ENCODE measurements around the gene JPH2.

JPH2 gene

GRCh38 chr20:44075191-44075949 lies 111.6 kb downstream of the JPH2 start:
- DNase-seq (ENCODE audit: low read depth) = no peak

- DNase-seq (ENCODE audit: low read depth) = no peak
Observed at GRCh38 chr20:44074252-44075151, 112.5 kb downstream of the JPH2 start.

DNA sequence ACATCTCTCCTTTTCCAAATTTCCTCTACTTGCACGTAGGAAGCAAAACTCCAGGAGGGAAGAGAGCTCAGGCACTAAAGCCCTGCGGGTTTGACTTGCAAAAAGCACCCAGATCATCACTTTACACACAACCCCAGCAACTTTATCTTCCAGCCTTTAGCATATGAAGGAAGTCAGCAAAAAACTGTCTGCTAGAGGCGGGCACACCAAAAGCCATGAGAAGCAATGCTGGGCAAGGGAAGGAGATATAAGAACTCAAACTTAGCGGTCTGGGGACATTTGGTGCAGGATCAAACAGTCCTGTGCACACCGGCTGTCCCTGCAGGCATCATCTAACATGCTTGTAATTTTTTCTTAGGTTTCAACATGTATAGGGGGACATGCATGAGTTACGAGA lies 113.3 kb downstream of the JPH2 start:
- no peak for DNase-seq (ENCODE audit: low read depth)

DNA sequence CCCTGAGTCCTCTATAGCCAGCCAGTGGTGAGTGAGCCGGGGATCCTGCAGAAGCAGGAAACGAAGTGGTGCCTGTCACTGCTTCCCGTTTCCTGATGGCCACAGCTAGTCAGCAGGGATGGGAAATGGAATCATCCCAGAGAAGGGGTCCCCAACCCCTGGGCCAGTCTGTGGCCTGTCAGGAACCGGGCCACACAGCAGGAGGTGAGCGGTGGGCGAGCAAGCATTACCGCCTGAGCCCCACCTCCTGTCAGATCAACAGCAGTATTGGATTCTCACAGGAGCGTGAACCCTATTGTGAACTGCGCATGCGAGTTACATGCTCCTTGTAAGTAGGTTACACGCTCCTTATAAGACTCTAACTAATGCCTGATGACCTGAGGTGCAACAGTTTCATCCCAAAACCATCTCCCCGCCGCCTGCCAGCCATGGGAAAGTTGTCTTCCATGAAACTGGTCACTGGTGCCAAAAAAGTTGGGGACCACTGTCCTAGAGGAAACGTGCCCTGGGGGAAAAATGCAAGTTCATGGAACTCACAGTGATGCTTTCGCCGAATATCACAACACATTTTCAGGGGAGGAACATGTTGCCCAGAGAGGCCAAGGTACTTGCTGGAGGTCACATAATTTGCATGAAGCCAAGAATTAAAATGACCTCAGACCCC lies 113.8 kb downstream of the JPH2 start:
- no peak for DNase-seq (ENCODE audit: low read depth)

- DNase-seq (ENCODE audit: low read depth) = no peak
Observed at GRCh38 chr20:44072384-44072783, 114.6 kb downstream of the JPH2 start.

- DNase-seq (ENCODE audit: low read depth) = no peak
Observed at GRCh38 chr20:44071526-44072111, 115.4 kb downstream of the JPH2 start.

GRCh38 chr20:44071057-44071456 lies 115.9 kb downstream of the JPH2 start:
- DNase-seq (ENCODE audit: low read depth) = no peak

- no peak for DNase-seq (ENCODE audit: low read depth)
Observed at GRCh38 chr20:44070139-44070900, 116.7 kb downstream of the JPH2 start.

DNA sequence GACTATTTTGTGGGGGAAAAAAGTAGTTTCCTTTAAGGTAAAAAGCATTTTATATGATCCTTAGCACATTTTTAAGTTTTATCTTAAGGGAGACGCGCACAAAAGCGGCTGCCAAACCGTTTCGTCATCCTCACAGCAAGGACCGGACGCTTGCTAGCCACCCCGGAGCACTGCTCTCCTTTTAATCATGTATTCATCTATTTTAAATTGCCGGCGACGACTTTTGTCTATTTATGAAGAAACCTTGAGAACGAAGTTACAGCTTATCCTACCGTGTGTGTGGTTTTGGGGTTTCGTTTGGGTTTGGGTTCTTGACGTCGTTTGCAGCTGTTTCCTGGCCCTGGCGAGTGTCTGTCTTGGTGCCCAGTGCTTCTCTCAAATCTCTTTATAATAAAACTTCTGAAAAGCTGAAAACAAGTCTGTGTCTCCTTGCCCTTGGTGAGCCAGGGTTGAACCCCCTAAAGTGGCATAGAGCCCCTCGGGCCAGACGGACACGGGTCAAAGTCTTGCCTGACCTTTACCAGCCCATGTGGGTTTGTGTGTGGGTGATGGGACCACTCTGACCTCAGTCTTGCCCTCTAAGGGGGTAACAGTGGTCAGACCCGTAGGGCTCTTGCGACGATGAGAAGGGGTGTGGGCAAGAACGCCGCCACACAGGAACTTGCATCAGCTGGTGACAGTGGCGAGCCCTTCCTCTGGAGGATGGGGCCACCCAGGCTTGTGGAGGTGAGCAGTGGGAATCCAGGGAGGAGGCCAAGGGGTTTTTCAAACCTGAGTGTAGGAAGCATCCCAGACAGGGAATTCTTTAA lies 117.6 kb downstream of the JPH2 start:
- DNase-seq (ENCODE audit: low read depth) = no peak

DNA sequence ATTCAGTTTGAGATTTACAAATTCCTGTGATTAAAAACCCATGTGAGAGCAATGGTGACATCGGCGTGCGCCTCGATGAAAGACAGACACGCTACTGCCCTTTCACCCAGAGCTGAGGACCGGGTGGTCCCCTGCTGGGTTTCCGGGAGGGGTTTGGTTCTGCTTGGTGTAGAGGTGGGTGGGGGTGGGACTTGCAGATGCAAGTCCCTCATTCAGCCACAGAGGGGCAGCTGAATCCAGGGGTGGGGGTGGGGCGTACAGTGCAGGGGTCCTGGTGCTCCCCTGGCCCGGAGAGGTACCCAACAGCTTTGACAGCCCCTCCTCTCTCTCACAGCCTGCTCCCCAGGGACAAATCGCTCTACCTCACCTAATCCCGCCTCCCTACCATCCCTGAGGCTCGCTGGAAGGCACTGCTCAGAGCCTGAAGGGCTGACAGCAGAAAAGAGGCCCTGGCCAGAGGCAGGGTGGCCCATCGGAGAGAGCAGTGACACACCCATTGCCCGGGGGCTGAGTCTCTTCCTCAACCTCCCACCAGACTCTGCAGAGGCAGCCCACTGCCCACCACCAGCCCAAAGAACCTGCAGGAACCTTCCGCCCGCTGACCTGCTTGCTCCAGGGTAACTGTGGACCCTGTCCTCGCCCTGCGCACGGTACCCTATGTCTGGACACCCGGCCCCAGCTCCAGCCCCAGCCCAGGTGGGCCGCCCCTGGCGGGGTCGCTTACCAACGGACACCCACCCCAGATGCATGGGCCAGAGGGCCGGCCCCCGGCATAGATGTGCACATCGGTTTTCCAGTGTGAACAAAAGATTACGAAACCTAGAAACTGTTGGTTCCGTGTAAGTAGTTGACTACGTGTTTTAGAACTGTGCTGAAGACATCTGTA lies 118.4 kb downstream of the JPH2 start:
- DNase-seq (ENCODE audit: low read depth) = no peak

- DNase-seq (ENCODE audit: low read depth) = no peak
Observed at GRCh38 chr20:44067650-44068081, 119.3 kb downstream of the JPH2 start.

DNA sequence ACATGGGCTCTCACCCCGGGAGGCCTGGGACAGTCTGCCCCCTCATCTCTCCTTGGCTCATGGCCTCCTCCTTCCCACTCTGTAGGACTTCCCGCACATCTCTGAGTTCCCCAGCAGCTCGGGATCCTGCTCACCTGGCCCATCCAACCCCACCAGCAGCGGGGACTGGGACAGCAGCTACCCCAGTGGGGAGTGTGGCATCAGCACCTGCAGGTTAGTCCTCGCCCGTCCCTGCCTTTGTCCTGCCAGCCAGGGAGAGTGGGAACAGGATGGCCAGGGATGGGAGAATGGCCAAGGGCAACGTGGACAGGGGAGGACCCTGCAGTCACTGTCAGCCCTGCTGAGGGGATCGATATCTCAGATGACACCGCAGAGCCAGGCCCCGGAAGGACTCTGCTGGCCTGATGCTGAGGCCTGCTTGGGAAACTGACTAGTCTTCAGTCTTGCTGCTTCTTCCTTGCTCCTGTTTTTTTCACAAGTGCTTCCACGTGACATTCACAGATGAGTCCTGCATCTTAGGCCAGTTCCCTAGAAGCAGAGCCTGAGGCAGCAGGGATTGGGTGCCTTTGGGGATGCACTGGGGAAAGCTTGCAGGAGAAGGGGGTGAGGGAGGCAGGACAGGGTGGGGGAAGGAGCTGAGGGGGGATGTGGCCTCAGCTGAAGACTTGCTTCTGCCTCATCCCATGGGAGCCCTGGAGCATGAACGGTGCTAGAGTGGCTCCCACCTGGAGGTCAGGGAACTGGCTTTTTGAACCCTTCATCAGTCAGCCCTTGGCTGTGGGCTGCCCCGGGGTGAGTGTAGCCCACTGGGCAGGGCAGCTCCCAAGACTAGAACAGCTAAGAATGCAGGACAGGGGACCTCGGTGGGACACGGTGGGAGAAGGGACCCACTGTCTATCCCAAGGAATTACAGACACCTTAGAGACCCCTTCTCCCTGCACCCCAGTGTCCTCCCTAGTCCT lies 120.1 kb downstream of the JPH2 start:
- no peak for DNase-seq (ENCODE audit: low read depth)

- DNase-seq (ENCODE audit: low read depth) = no peak
Observed at GRCh38 chr20:44065401-44066340, 121.3 kb downstream of the JPH2 start.

DNA sequence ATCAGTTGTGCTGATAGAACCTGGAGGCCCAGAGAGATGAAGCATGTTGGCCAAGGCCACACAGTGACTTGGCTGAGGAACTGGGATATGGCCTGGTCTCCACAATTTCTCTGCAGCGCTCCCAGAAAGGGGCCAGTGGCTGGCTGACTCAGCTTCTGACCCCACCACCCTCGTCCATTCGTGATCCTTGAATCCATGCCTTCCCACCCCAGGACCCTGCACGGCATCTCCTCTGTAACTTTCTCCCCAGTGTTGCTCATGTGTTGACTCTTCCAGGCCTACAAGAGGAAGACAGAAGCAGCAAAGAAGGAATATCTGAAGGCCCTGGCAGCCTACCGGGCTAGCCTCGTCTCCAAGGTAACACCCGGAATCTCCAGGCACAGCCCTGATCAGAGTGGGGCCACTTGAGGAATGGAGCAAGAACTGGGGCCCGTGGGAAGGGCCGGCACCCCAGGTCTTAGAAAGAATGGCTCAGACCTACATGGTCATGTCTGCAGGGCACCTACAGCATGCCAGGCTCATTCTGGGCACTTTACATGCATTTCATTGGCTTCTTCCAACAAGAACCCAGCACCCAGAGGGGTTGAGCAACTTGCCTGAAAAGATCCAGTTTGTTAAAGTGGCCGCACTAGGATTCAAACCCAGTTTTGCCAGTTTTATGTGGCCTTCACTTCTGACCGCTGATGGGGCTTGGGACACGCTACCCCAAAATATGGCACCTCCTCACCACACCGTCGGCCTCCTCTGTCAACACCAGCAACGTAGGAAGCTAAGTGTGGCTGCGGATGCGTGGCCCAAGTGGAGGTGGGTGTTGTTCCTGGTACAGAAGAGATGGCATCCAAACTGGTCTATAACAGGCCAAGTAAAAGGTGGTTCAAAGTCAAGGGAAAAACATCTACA lies 122.2 kb downstream of the JPH2 start:
- DNase-seq (ENCODE audit: low read depth) = no peak
